Measurements from ENCODE around the gene TCF12. TPM values are rescaled to one million over a fixed set of nuclear protein-coding genes. Genes with fewer than 3 reads are reported as not detected.
A peak's percentile ranks its signal among the peaks of the same experiment; 100 is the strongest.

The TCF12 gene
- total RNA-seq, 1 donor from 2014 or later: 149 TPM

DNA sequence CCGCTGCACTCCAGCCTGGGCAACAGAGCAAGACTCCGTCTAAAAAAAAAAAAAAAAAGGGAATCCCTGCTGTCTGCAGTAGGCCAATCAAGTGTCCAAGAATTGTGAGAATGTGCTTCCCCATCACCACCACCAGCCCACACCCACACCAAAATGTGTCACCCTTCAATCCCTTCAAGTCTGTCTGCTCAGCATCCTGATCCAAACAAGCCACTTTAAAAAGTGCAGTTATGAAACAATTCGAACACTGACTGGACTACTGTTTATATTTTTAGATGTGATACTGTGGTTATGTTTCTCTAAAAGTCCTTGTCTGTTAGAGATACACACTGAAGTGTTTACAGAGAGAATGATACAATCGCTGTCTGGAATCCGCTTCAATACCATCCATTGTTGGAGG, 379.8 kb downstream of the TCF12 start:
- Histone ChIP-seq H3K4me2 (no peak overlapping the region), H2AFZ (replicated peaks) (no peak overlapping the region), H3K27me3 (no peaks in the 10 kb centered on the region), H3K9me3 (ENCODE audit: low read depth) (no peaks in the 10 kb centered on the region), H4K20me1 (ENCODE audit: low read depth) (no peaks in the 10 kb centered on the region), H3K27ac (no peak overlapping the region), H3K4me1 (peaks cover 9% of the 10 kb centered on the region), H3F3A (ENCODE audit: low read depth) (peaks cover 2% of the 10 kb centered on the region), H3K36me3 (no peaks in the 10 kb centered on the region), H3K79me2 (ENCODE audit: low read depth) (no peaks in the 10 kb centered on the region), H3K9ac (no peak overlapping the region), H3K4me3 (no peak overlapping the region)
- peaks cover 9% of the 10 kb centered on the region for H3K27me3 Mint-ChIP-seq (ENCODE audit: insufficient read depth, low read depth)
- peaks cover 16% of the 10 kb centered on the region for H3K36me3 Mint-ChIP-seq
- H3K27ac Mint-ChIP-seq: no peak overlapping the region
- TF ChIP-seq EZH2phosphoT487 (IDR thresholded peaks at IDR 0.05) (no peak), CTCF (IDR thresholded peaks at IDR 0.05) (no peak), EZH2 (IDR thresholded peaks at IDR 0.05) (no peak)
- H3K4me1 Mint-ChIP-seq: peaks cover 17% of the 10 kb centered on the region
- no peak for DNase-seq (ENCODE audit: low spot score)
- no peaks in the 10 kb centered on the region for H3K9me3 Mint-ChIP-seq
- no peak overlapping the region for H3K4me3 Mint-ChIP-seq

DNA sequence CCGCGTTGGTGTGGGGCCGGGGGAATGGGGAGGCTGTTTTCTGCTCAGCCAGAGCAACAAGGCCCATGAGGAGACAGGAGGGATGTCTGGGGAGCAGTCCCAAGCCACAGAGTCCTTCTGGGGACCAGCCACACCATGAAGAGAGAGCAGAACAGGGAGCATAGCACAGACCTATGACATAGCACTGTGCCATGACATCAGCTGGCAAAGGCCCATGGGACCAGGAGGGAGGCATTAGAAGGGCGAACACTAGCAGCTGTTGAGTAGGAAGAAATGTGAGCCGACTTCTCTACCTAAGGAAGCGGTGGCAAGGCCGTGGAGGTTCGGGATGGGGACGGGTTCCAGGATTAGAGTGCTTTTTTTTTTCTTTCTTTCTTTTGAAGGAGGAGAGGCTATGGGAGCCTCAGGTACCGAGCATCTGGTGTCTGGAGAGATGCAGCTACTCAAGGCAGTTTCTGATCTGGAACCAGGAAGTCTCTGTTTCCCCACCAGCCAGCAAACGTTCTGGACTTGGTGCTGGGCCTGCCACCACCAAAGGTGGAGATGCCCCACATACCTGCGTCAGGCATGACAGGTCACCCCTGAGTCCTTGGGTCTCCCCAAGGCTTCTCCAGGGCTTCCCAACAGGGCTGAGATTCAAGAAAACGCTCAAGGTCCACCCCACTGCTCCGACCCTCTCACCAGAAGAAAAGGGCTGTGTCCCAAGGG, 380.6 kb downstream of the TCF12 start:
- Histone ChIP-seq H3F3A (ENCODE audit: low read depth) (peaks cover 2% of the 10 kb centered on the region), H3K4me1 (peaks cover 9% of the 10 kb centered on the region), H3K9ac (no peak overlapping the region), H3K4me2 (no peak overlapping the region), H2AFZ (replicated peaks) (no peak overlapping the region), H3K4me3 (no peak overlapping the region), H3K36me3 (no peaks in the 10 kb centered on the region), H3K27me3 (no peaks in the 10 kb centered on the region), H3K27ac (no peak overlapping the region), H4K20me1 (ENCODE audit: low read depth) (no peaks in the 10 kb centered on the region), H3K79me2 (ENCODE audit: low read depth) (no peaks in the 10 kb centered on the region), H3K9me3 (ENCODE audit: low read depth) (no peaks in the 10 kb centered on the region)
- peaks cover 11% of the 10 kb centered on the region for H3K36me3 Mint-ChIP-seq
- H3K4me1 Mint-ChIP-seq: peaks cover 17% of the 10 kb centered on the region
- H3K27me3 Mint-ChIP-seq (ENCODE audit: insufficient read depth, low read depth): peaks cover 7% of the 10 kb centered on the region
- peak overlapping the region; percentile 44 for H3K27ac Mint-ChIP-seq
- H3K4me3 Mint-ChIP-seq: no peak overlapping the region
- H3K9me3 Mint-ChIP-seq: no peaks in the 10 kb centered on the region
- DNase-seq (ENCODE audit: low spot score): no peak
- no peak for TF ChIP-seq CTCF (IDR thresholded peaks at IDR 0.05)
- no peak for TF ChIP-seq EZH2phosphoT487 (IDR thresholded peaks at IDR 0.05)
- TF ChIP-seq EZH2 (IDR thresholded peaks at IDR 0.05): no peak

GRCh38 chr15:57301307-57301706, 382.9 kb downstream of the TCF12 start:
- no peaks in the 10 kb centered on the region for H4K20me1 ChIP-seq (ENCODE audit: low read depth)

More at GRCh38 chr15:57301307-57301706, 382.9 kb downstream of the TCF12 start:
- Mint-ChIP-seq H3K4me1 (peaks cover 26% of the 10 kb centered on the region), H3K36me3 (peaks cover 6% of the 10 kb centered on the region), H3K27me3 (ENCODE audit: insufficient read depth, low read depth) (peaks cover 7% of the 10 kb centered on the region), H3K9me3 (no peaks in the 10 kb centered on the region), H3K4me3 (no peak overlapping the region), H3K27ac (no peak overlapping the region)
- H3K27me3 ChIP-seq: no peaks in the 10 kb centered on the region
- no peak overlapping the region for H3K4me2 ChIP-seq
- no peak overlapping the region for H3K9ac ChIP-seq
- TF ChIP-seq EZH2 (IDR thresholded peaks at IDR 0.05): no peak
- no peak for TF ChIP-seq EZH2phosphoT487 (IDR thresholded peaks at IDR 0.05)
- no peak for TF ChIP-seq CTCF (IDR thresholded peaks at IDR 0.05)
- no peaks in the 10 kb centered on the region for H3K9me3 ChIP-seq (ENCODE audit: low read depth)
- no peak overlapping the region for H3K27ac ChIP-seq
- no peak overlapping the region for H3K4me3 ChIP-seq
- no peaks in the 10 kb centered on the region for H3K79me2 ChIP-seq (ENCODE audit: low read depth)
- no peak overlapping the region for H2AFZ ChIP-seq (replicated peaks)
- H3F3A ChIP-seq (ENCODE audit: low read depth): peaks cover 18% of the 10 kb centered on the region
- peaks cover 19% of the 10 kb centered on the region for H3K4me1 ChIP-seq
- DNase-seq (ENCODE audit: low spot score): no peak
- no peaks in the 10 kb centered on the region for H3K36me3 ChIP-seq
